ENCODE measurements around the gene DDAH1.

DDAH1 gene

GRCh38 chr1:85494074-85494903 is 29.3 kb upstream of the DDAH1 start:
- Histone ChIP-seq H3K36me3 (no peaks in the 10 kb centered on the region), H3K4me3 (no peak overlapping the region), H4K20me1 (no peaks in the 10 kb centered on the region), H3K9ac (no peak overlapping the region), H3K9me3 (replicated peaks in 1 of 11) (no peaks in the 10 kb centered on the region), H3K4me2 (no peak overlapping the region), H3K27ac (no peak overlapping the region), H3K27me3 (no peaks in the 10 kb centered on the region), H3K4me1 (no peaks in the 10 kb centered on the region)
- no peak for TF ChIP-seq Cebpa-rat (IDR thresholded peaks at IDR 0.05)

GRCh38 chr1:85490270-85490985 is 25.5 kb upstream of the DDAH1 start:
- no peaks in the 10 kb centered on the region for H3K9me3 ChIP-seq (replicated peaks in 1 of 11)
- no peaks in the 10 kb centered on the region for H3K36me3 ChIP-seq
- H3K9ac ChIP-seq: no peak overlapping the region
- no peak overlapping the region for H3K4me2 ChIP-seq
- TF ChIP-seq Cebpa-rat (IDR thresholded peaks at IDR 0.05): no peak
- H4K20me1 ChIP-seq: no peaks in the 10 kb centered on the region
- no peaks in the 10 kb centered on the region for H3K4me1 ChIP-seq
- H3K4me3 ChIP-seq: no peak overlapping the region
- H3K27me3 ChIP-seq: no peaks in the 10 kb centered on the region
- H3K27ac ChIP-seq: no peak overlapping the region

- H3K9ac ChIP-seq: no peak overlapping the region
- no peak overlapping the region for H3K4me2 ChIP-seq
- H3K27me3 ChIP-seq: no peaks in the 10 kb centered on the region
- no peaks in the 10 kb centered on the region for H3K4me1 ChIP-seq
- no peak for TF ChIP-seq Cebpa-rat (IDR thresholded peaks at IDR 0.05)
- no peak overlapping the region for H3K27ac ChIP-seq
- H3K4me3 ChIP-seq: no peak overlapping the region
- H3K9me3 ChIP-seq (replicated peaks in 1 of 11): no peaks in the 10 kb centered on the region
- H4K20me1 ChIP-seq: no peaks in the 10 kb centered on the region
- H3K36me3 ChIP-seq: no peaks in the 10 kb centered on the region
These were observed 23.2 kb upstream of the DDAH1 start for GRCh38 chr1:85488126-85488525.

- Histone ChIP-seq H3K4me2 (no peak overlapping the region), H3K9ac (no peak overlapping the region), H3K4me1 (no peaks in the 10 kb centered on the region), H3K9me3 (replicated peaks in 1 of 11) (no peaks in the 10 kb centered on the region), H3K4me3 (no peak overlapping the region), H3K27ac (no peak overlapping the region), H3K27me3 (no peaks in the 10 kb centered on the region), H4K20me1 (no peaks in the 10 kb centered on the region), H3K36me3 (no peaks in the 10 kb centered on the region)
- no peak for TF ChIP-seq Cebpa-rat (IDR thresholded peaks at IDR 0.05)
These were observed 20.6 kb upstream of the DDAH1 start for GRCh38 chr1:85485516-85485915.

GRCh38 chr1:85484716-85485115 is 19.8 kb upstream of the DDAH1 start:
- Histone ChIP-seq H4K20me1 (no peaks in the 10 kb centered on the region), H3K9me3 (replicated peaks in 1 of 11) (no peaks in the 10 kb centered on the region), H3K27ac (no peak overlapping the region), H3K27me3 (no peaks in the 10 kb centered on the region), H3K4me2 (no peak overlapping the region), H3K4me3 (no peak overlapping the region), H3K4me1 (no peaks in the 10 kb centered on the region), H3K9ac (no peak overlapping the region), H3K36me3 (no peaks in the 10 kb centered on the region)
- no peak for TF ChIP-seq Cebpa-rat (IDR thresholded peaks at IDR 0.05)

- no peak overlapping the region for H3K9ac ChIP-seq
- H3K4me1 ChIP-seq: no peaks in the 10 kb centered on the region
- H3K4me3 ChIP-seq: no peak overlapping the region
- no peak overlapping the region for H3K4me2 ChIP-seq
- no peaks in the 10 kb centered on the region for H3K27me3 ChIP-seq
- no peaks in the 10 kb centered on the region for H3K36me3 ChIP-seq
- no peaks in the 10 kb centered on the region for H3K9me3 ChIP-seq (replicated peaks in 1 of 11)
- H3K27ac ChIP-seq: no peak overlapping the region
- no peak for TF ChIP-seq Cebpa-rat (IDR thresholded peaks at IDR 0.05)
- H4K20me1 ChIP-seq: no peaks in the 10 kb centered on the region
These were observed 19.3 kb upstream of the DDAH1 start for GRCh38 chr1:85484264-85484663.

GRCh38 chr1:85481688-85482087 is 16.7 kb upstream of the DDAH1 start:
- H3K4me2 ChIP-seq: no peak overlapping the region
- no peak overlapping the region for H3K27ac ChIP-seq
- H3K36me3 ChIP-seq: no peaks in the 10 kb centered on the region
- H3K27me3 ChIP-seq: no peaks in the 10 kb centered on the region
- H4K20me1 ChIP-seq: no peaks in the 10 kb centered on the region
- no peak overlapping the region for H3K9ac ChIP-seq
- TF ChIP-seq Cebpa-rat (IDR thresholded peaks at IDR 0.05): no peak
- no peaks in the 10 kb centered on the region for H3K4me1 ChIP-seq
- H3K4me3 ChIP-seq: no peak overlapping the region
- H3K9me3 ChIP-seq (replicated peaks in 1 of 11): no peaks in the 10 kb centered on the region

- TF ChIP-seq Cebpa-rat (IDR thresholded peaks at IDR 0.05): no peak
- H4K20me1 ChIP-seq: no peaks in the 10 kb centered on the region
- no peaks in the 10 kb centered on the region for H3K27me3 ChIP-seq
- no peaks in the 10 kb centered on the region for H3K9me3 ChIP-seq (replicated peaks in 1 of 11)
- no peak overlapping the region for H3K4me3 ChIP-seq
- no peak overlapping the region for H3K4me2 ChIP-seq
- no peaks in the 10 kb centered on the region for H3K4me1 ChIP-seq
- no peak overlapping the region for H3K27ac ChIP-seq
- no peak overlapping the region for H3K9ac ChIP-seq
- no peaks in the 10 kb centered on the region for H3K36me3 ChIP-seq
These were observed 15.6 kb upstream of the DDAH1 start for GRCh38 chr1:85480566-85480965.

- H3K9ac ChIP-seq: no peak overlapping the region
- H3K4me3 ChIP-seq: no peak overlapping the region
- no peaks in the 10 kb centered on the region for H3K4me1 ChIP-seq
- no peaks in the 10 kb centered on the region for H4K20me1 ChIP-seq
- H3K9me3 ChIP-seq (replicated peaks in 1 of 11): no peaks in the 10 kb centered on the region
- H3K27me3 ChIP-seq: no peaks in the 10 kb centered on the region
- no peak for TF ChIP-seq Cebpa-rat (IDR thresholded peaks at IDR 0.05)
- H3K36me3 ChIP-seq: no peaks in the 10 kb centered on the region
- no peak overlapping the region for H3K4me2 ChIP-seq
- no peak overlapping the region for H3K27ac ChIP-seq
These were observed 14.5 kb upstream of the DDAH1 start for GRCh38 chr1:85479491-85479890.

- Histone ChIP-seq H4K20me1 (no peaks in the 10 kb centered on the region), H3K36me3 (no peaks in the 10 kb centered on the region), H3K9ac (no peak overlapping the region), H3K4me3 (no peak overlapping the region), H3K27ac (no peak overlapping the region), H3K4me1 (no peaks in the 10 kb centered on the region), H3K27me3 (no peaks in the 10 kb centered on the region), H3K9me3 (replicated peaks in 1 of 11) (no peaks in the 10 kb centered on the region), H3K4me2 (no peak overlapping the region)
- TF ChIP-seq Cebpa-rat (IDR thresholded peaks at IDR 0.05): no peak
These were observed 13.4 kb upstream of the DDAH1 start for GRCh38 chr1:85478366-85478765.

Measured in BLaER1 treated with 17β-estradiol and CSF1 and Interleukin-3, amounts not matched to agents 10 nM and 100 nM (cell line).